GM21786 (cell line): Measurements from ENCODE around the gene LHFPL5.

Source experiments
- ATAC-seq: cut with Tn5 transposase; IDR thresholded peaks from one replicate; pipeline ENCODE4 v1.9.1; 2021; ENCODE audit not compliant: unreplicated experiment

LHFPL5 gene

GRCh38 chr6:35850208-35850607, 45.1 kb downstream of the LHFPL5 start:
- ATAC-seq: no peak

DNA sequence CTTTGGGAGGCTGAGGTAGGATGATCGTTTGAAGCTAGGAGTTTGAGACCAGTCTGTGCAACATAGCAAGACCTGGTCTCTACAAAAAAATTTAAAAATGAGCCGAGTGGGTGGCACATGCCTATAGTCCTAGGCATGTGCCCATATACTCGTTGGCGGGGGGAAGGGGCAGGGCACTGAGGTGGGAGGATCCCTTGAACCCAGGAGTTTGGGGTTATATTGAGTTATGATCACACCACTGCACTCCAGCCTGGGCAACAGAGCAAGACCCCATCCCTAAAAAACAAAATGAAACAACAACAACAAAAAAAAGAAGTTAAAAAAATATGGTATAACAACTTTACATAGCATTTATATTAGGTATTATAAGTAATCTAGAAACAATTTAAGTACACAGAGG, 47.8 kb downstream of the LHFPL5 start:
- no peak for ATAC-seq

DNA sequence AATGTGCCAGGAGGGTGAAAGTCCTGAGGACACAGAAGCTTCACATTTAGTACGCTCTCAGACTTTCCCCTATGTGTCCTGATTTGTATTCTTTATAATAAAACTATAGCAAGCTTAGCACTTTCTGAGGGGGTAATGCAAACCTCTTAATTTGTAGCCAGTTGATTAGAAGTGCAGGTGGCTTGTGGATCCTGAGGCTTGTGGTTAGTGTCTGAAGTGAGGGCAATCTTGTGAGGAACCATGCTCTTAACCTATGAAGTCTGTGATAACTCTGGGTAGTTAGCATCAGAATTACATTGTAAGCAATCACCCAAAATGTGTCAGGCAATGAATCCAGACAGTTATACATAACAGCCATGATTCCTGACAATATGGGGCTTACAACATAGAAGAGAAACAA, 51.1 kb downstream of the LHFPL5 start:
- no peak for ATAC-seq

DNA sequence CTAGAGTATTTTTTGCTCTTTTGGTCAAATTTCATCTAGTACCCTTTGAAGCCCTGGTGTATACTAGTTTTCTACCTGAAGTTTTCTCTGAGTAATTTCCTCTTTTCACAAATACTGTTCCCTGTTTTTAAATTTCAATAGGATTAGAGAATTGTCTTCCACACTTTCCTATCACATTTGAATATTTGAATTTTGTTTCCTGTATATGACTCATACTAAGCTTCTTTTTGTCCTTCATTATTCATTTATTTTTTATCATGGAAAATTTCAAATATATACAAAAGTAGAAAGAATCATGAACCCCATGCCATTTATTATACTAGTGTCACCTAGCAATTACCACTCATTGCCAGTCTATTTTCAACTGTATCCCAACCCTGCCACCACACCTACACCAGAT, 52.7 kb downstream of the LHFPL5 start:
- no peak for ATAC-seq

- ATAC-seq: no peak
These were observed 54.2 kb downstream of the LHFPL5 start for GRCh38 chr6:35859367-35859766.
